ENCODE measurements around the gene GGT6.

Gene GGT6

DNA sequence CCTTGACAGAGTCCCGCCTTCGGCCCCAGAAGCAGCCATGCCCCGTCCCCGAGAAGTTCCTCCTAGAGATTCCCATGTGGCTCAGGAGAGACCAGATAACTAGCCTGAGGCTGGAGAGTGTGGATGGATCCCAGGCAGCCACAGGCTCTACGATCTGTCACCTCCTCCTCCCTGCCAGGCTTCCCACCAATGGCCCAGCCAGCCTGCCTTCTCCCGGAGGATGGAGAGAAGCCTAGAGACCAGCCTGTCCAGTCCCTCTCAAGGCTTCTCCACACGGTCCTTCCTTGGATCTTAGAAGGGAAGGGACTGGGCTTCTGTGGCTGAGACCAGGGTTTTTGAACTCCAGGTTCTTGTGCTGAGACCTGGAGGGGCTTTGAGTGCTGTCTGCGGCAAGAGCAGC is 22.3 kb upstream of the GGT6 start:
- ATAC-seq = no peak; the same call in 2 of the 3 replicates
- TF ChIP-seq ZNF565 (CRISPR knock-in tag; conservative IDR thresholded peaks at IDR 0.05; ENCODE audit: low read depth) (no peak), OSR1 (CRISPR knock-in tag; IDR thresholded peaks at IDR 0.05) (no peak), ZNF8 (CRISPR knock-in tag; IDR thresholded peaks at IDR 0.05) (no peak), BACH2 (CRISPR knock-in tag; IDR thresholded peaks at IDR 0.05; ENCODE audit: borderline replicate concordance) (no peak), CSDC2 (CRISPR knock-in tag; IDR thresholded peaks at IDR 0.05) (no peak)
- TF ChIP-seq, protein P1, sequence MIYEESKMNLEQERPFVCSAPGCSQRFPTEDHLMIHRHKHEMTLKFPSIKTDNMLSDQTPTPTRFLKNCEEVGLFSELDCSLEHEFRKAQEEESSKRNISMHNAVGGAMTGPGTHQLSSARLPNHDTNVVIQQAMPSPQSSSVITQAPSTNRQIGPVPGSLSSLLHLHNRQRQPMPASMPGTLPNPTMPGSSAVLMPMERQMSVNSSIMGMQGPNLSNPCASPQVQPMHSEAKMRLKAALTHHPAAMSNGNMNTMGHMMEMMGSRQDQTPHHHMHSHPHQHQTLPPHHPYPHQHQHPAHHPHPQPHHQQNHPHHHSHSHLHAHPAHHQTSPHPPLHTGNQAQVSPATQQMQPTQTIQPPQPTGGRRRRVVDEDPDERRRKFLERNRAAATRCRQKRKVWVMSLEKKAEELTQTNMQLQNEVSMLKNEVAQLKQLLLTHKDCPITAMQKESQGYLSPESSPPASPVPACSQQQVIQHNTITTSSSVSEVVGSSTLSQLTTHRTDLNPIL (CRISPR knock-in tag; IDR thresholded peaks at IDR 0.05; ENCODE audit: low read depth) = no peak
- TF ChIP-seq, protein P2, sequence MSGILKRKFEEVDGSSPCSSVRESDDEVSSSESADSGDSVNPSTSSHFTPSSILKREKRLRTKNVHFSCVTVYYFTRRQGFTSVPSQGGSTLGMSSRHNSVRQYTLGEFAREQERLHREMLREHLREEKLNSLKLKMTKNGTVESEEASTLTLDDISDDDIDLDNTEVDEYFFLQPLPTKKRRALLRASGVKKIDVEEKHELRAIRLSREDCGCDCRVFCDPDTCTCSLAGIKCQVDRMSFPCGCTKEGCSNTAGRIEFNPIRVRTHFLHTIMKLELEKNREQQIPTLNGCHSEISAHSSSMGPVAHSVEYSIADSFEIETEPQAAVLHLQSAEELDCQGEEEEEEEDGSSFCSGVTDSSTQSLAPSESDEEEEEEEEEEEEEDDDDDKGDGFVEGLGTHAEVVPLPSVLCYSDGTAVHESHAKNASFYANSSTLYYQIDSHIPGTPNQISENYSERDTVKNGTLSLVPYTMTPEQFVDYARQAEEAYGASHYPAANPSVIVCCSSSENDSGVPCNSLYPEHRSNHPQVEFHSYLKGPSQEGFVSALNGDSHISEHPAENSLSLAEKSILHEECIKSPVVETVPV (CRISPR knock-in tag; IDR thresholded peaks at IDR 0.05) = no peak

DNA sequence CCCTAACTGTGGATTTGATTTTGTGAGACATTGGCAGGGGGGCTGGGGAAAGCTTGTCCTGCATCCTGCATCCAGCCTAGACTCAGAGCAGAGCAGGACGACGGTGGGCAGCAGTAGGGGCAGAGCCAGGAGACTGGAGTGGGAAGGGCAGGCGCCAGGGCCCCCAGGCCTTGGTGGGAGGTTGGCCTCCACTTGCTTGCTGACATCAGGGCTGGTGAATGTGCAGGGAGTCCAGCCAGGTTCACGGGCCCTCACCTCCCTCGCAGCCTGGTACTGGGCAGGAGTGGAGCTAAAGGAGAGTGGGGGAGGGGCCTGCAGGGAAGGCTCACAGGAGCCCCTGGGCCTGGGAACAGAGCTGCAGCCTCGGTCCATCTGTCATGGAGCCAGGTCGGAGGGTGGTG is 21.7 kb upstream of the GGT6 start:
- TF ChIP-seq TCF4 (CRISPR knock-in tag; IDR thresholded peaks at IDR 0.05; ENCODE audit: borderline replicate concordance) (no peak), CSDC2 (CRISPR knock-in tag; IDR thresholded peaks at IDR 0.05) (no peak), OSR1 (CRISPR knock-in tag; IDR thresholded peaks at IDR 0.05) (no peak), RARB (CRISPR knock-in tag; IDR thresholded peaks at IDR 0.05) (no peak), ZNF70 (CRISPR knock-in tag; IDR thresholded peaks at IDR 0.05) (no peak), GLIS3 (CRISPR knock-in tag; IDR thresholded peaks at IDR 0.05) (no peak), ISL1 (CRISPR knock-in tag; IDR thresholded peaks at IDR 0.05) (no peak), SNAI2 (CRISPR knock-in tag; IDR thresholded peaks at IDR 0.05) (no peak), ZNF8 (CRISPR knock-in tag; IDR thresholded peaks at IDR 0.05) (no peak), ZFP30 (CRISPR knock-in tag; IDR thresholded peaks at IDR 0.05) (no peak), ZNF565 (CRISPR knock-in tag; conservative IDR thresholded peaks at IDR 0.05; ENCODE audit: low read depth) (no peak), TOX (CRISPR knock-in tag; IDR thresholded peaks at IDR 0.05; ENCODE audit: borderline replicate concordance) (no peak), BACH2 (CRISPR knock-in tag; IDR thresholded peaks at IDR 0.05; ENCODE audit: borderline replicate concordance) (no peak), ZC3H10 (CRISPR knock-in tag; IDR thresholded peaks at IDR 0.05) (no peak), ARNTL (CRISPR knock-in tag; IDR thresholded peaks at IDR 0.05; ENCODE audit: borderline replicate concordance, low read depth) (no peak)
- TF ChIP-seq, protein P2 (CRISPR knock-in tag; IDR thresholded peaks at IDR 0.05) = no peak
- TF ChIP-seq, protein P1 (CRISPR knock-in tag; IDR thresholded peaks at IDR 0.05; ENCODE audit: low read depth) = no peak
- TF ChIP-seq, protein P3, sequence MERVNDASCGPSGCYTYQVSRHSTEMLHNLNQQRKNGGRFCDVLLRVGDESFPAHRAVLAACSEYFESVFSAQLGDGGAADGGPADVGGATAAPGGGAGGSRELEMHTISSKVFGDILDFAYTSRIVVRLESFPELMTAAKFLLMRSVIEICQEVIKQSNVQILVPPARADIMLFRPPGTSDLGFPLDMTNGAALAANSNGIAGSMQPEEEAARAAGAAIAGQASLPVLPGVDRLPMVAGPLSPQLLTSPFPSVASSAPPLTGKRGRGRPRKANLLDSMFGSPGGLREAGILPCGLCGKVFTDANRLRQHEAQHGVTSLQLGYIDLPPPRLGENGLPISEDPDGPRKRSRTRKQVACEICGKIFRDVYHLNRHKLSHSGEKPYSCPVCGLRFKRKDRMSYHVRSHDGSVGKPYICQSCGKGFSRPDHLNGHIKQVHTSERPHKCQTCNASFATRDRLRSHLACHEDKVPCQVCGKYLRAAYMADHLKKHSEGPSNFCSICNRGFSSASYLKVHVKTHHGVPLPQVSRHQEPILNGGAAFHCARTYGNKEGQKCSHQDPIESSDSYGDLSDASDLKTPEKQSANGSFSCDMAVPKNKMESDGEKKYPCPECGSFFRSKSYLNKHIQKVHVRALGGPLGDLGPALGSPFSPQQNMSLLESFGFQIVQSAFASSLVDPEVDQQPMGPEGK (CRISPR knock-in tag; IDR thresholded peaks at IDR 0.05; ENCODE audit: borderline replicate concordance) = no peak
- TF ChIP-seq, protein P4, sequence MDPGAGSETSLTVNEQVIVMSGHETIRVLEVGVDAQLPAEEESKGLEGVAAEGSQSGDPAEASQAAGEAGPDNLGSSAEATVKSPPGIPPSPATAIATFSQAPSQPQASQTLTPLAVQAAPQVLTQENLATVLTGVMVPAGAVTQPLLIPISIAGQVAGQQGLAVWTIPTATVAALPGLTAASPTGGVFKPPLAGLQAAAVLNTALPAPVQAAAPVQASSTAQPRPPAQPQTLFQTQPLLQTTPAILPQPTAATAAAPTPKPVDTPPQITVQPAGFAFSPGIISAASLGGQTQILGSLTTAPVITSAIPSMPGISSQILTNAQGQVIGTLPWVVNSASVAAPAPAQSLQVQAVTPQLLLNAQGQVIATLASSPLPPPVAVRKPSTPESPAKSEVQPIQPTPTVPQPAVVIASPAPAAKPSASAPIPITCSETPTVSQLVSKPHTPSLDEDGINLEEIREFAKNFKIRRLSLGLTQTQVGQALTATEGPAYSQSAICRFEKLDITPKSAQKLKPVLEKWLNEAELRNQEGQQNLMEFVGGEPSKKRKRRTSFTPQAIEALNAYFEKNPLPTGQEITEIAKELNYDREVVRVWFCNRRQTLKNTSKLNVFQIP (CRISPR knock-in tag; IDR thresholded peaks at IDR 0.05; ENCODE audit: borderline replicate concordance, low read depth) = no peak
- TF ChIP-seq, protein P5, sequence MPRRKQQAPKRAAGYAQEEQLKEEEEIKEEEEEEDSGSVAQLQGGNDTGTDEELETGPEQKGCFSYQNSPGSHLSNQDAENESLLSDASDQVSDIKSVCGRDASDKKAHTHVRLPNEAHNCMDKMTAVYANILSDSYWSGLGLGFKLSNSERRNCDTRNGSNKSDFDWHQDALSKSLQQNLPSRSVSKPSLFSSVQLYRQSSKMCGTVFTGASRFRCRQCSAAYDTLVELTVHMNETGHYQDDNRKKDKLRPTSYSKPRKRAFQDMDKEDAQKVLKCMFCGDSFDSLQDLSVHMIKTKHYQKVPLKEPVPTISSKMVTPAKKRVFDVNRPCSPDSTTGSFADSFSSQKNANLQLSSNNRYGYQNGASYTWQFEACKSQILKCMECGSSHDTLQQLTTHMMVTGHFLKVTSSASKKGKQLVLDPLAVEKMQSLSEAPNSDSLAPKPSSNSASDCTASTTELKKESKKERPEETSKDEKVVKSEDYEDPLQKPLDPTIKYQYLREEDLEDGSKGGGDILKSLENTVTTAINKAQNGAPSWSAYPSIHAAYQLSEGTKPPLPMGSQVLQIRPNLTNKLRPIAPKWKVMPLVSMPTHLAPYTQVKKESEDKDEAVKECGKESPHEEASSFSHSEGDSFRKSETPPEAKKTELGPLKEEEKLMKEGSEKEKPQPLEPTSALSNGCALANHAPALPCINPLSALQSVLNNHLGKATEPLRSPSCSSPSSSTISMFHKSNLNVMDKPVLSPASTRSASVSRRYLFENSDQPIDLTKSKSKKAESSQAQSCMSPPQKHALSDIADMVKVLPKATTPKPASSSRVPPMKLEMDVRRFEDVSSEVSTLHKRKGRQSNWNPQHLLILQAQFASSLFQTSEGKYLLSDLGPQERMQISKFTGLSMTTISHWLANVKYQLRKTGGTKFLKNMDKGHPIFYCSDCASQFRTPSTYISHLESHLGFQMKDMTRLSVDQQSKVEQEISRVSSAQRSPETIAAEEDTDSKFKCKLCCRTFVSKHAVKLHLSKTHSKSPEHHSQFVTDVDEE (CRISPR knock-in tag; IDR thresholded peaks at IDR 0.05) = no peak
- ATAC-seq = no peak

Measured in SK-N-SH treated with all-trans-retinoic acid at 6 μM for 48 hours (cell line).